HEK293 (cell line): ENCODE data around the gene PLEKHG5.
A peak's percentile ranks its signal among the peaks of the same experiment; 100 is the strongest.

Experiments
- CTCF ChIA-PET: fragments of 350-600 bp; formaldehyde crosslinking; extraction: SDS; loops from one replicate; lab custom pipeline; 2021; ENCODE audit warnings: antibody characterized with exemption; lab: Yijun Ruan, JAX
- POLR2A ChIA-PET: fragments of 300-600 bp; formaldehyde crosslinking; extraction: SDS; loops from one replicate; lab custom pipeline; 2020; ENCODE audit warnings: antibody characterized with exemption, inconsistent platforms; lab: Yijun Ruan, JAX
- H3K27ac ChIP-seq: fragments of 200-500 bp; sonication (Bioruptor generic); 2 replicates; pipeline ENCODE4 v1.5.1; 2014; ENCODE audit warnings: low read depth, low read length, control low read depth, inconsistent platforms; ENCODE audit errors: extremely low read depth
- H3K36me3 ChIP-seq, 2 experiments: fragments of 200-500 bp in 1 of 2; sonication (Bioruptor generic) in 1 of 2; 1 replicate in 1 of 2; 2 replicates in 1 of 2; pipeline ENCODE4 v1.5.1; 2014 to 2017; ENCODE audit warnings: inconsistent platforms in 2 of 2, low read length in 2 of 2; ENCODE audit not compliant: control insufficient read depth in 2 of 2, insufficient read depth in 1 of 2
- H3K4me1 ChIP-seq: fragments of 200-500 bp; sonication (Bioruptor generic); 2 replicates; pipeline ENCODE4 v1.5.1; 2014; ENCODE audit warnings: mild to moderate bottlenecking, low read length, inconsistent platforms; ENCODE audit not compliant: control insufficient read depth, insufficient read depth
- H3K4me3 ChIP-seq: 2 replicates; pipeline ENCODE4 v1.5.1; 2011; ENCODE audit warnings: low read depth, mild to moderate bottlenecking, control low read depth, low read length, moderate library complexity
- H3K9me3 ChIP-seq: fragments of 200-500 bp; sonication (Bioruptor generic); 2 replicates; pipeline ENCODE4 v1.5.1; 2014; ENCODE audit warnings: low read depth, low read length, inconsistent platforms; ENCODE audit not compliant: control insufficient read depth, insufficient read depth
- AEBP2 ChIP-seq: fragments of 450-650 bp; formaldehyde crosslinking; IDR thresholded peaks from 2 replicates; pipeline ENCODE4 v1.5.1; 2016; ENCODE audit warnings: missing biosample characterization, missing genetic modification characterization, borderline replicate concordance
- ATF2 ChIP-seq: fragments of 450-650 bp; formaldehyde crosslinking; IDR thresholded peaks from 2 replicates; pipeline ENCODE4 v1.5.1; 2016; ENCODE audit warnings: missing biosample characterization, missing genetic modification characterization, low read depth
- EGR2 ChIP-seq: fragments of 450-650 bp; formaldehyde crosslinking; IDR thresholded peaks from 2 replicates; pipeline ENCODE4 v1.5.1; 2016; ENCODE audit warnings: low read depth, missing biosample characterization, missing genetic modification characterization
- KLF1 ChIP-seq: fragments of 450-650 bp; formaldehyde crosslinking; IDR thresholded peaks from 2 replicates; pipeline ENCODE4 v1.5.1; 2016; ENCODE audit warnings: missing biosample characterization, missing genetic modification characterization
- KLF8 ChIP-seq: fragments of 450-650 bp; formaldehyde crosslinking; IDR thresholded peaks from 2 replicates; pipeline ENCODE4 v1.5.1; 2016; ENCODE audit warnings: missing biosample characterization, missing genetic modification characterization
- SP2 ChIP-seq: fragments of 450-650 bp; formaldehyde crosslinking; IDR thresholded peaks from 2 replicates; pipeline ENCODE4 v1.5.1; 2016; ENCODE audit warnings: missing biosample characterization, missing genetic modification characterization
- TSHZ1 ChIP-seq: fragments of 450-650 bp; formaldehyde crosslinking; IDR thresholded peaks from 2 replicates; pipeline ENCODE4 v1.5.1; 2016; ENCODE audit warnings: missing biosample characterization, missing genetic modification characterization, borderline replicate concordance
- ZBTB17 ChIP-seq: fragments of 450-650 bp; formaldehyde crosslinking; IDR thresholded peaks from 2 replicates; pipeline ENCODE4 v1.5.1; 2016; ENCODE audit warnings: missing biosample characterization, missing genetic modification characterization
- ZBTB48 ChIP-seq: fragments of 450-650 bp; formaldehyde crosslinking; IDR thresholded peaks from 2 replicates; pipeline ENCODE4 v1.5.1; 2016; ENCODE audit warnings: missing biosample characterization, missing genetic modification characterization
- ZBTB8A ChIP-seq: fragments of 450-650 bp; formaldehyde crosslinking; IDR thresholded peaks from 2 replicates; pipeline ENCODE4 v1.5.1; 2016; ENCODE audit warnings: missing biosample characterization, missing genetic modification characterization
- ZFHX2 ChIP-seq: fragments of 450-650 bp; formaldehyde crosslinking; conservative IDR thresholded peaks from 2 replicates; pipeline ENCODE4 v1.5.1; 2016; ENCODE audit warnings: missing biosample characterization, missing genetic modification characterization
- ZFP69B ChIP-seq: fragments of 450-650 bp; formaldehyde crosslinking; IDR thresholded peaks from 2 replicates; pipeline ENCODE4 v1.5.1; 2016; ENCODE audit warnings: missing biosample characterization, missing genetic modification characterization
- ZIC2 ChIP-seq: fragments of 450-650 bp; formaldehyde crosslinking; IDR thresholded peaks from 2 replicates; pipeline ENCODE4 v1.5.1; 2016; ENCODE audit warnings: missing biosample characterization, missing genetic modification characterization
- ZNF146 ChIP-seq: fragments of 450-650 bp; formaldehyde crosslinking; IDR thresholded peaks from 2 replicates; pipeline ENCODE4 v1.5.1; 2016; ENCODE audit warnings: missing biosample characterization, missing genetic modification characterization
- ZNF19 ChIP-seq: fragments of 450-650 bp; formaldehyde crosslinking; IDR thresholded peaks from 2 replicates; pipeline ENCODE4; 2016; ENCODE audit warnings: missing biosample characterization, missing genetic modification characterization, low read depth
- ZNF24 ChIP-seq: fragments of 450-650 bp; formaldehyde crosslinking; IDR thresholded peaks from 2 replicates; pipeline ENCODE4 v1.5.1; 2016; ENCODE audit warnings: missing biosample characterization, missing genetic modification characterization
- ZNF423 ChIP-seq: fragments of 450-650 bp; formaldehyde crosslinking; IDR thresholded peaks from 2 replicates; pipeline ENCODE4 v1.5.1; 2016; ENCODE audit warnings: missing biosample characterization, missing genetic modification characterization
- ZNF433 ChIP-seq: fragments of 450-650 bp; formaldehyde crosslinking; IDR thresholded peaks from 2 replicates; pipeline ENCODE4 v1.5.1; 2016; ENCODE audit warnings: missing biosample characterization, missing genetic modification characterization, low read depth
- ZNF501 ChIP-seq: fragments of 450-650 bp; formaldehyde crosslinking; IDR thresholded peaks from 2 replicates; pipeline ENCODE4 v1.5.1; 2016; ENCODE audit warnings: missing biosample characterization, missing genetic modification characterization
- ZNF561 ChIP-seq: fragments of 450-650 bp; IDR thresholded peaks from 2 replicates; pipeline ENCODE4 v1.5.1; 2018; ENCODE audit warnings: missing biosample characterization, missing genetic modification characterization, borderline replicate concordance
- ZNF585B ChIP-seq: fragments of 450-650 bp; formaldehyde crosslinking; IDR thresholded peaks from 2 replicates; pipeline ENCODE4 v1.5.1; 2016; ENCODE audit warnings: missing biosample characterization, missing genetic modification characterization
- ZNF658 ChIP-seq: fragments of 450-650 bp; formaldehyde crosslinking; IDR thresholded peaks from 2 replicates; pipeline ENCODE4; 2016; ENCODE audit warnings: missing biosample characterization, missing genetic modification characterization
- ZNF660 ChIP-seq: fragments of 450-650 bp; IDR thresholded peaks from 2 replicates; pipeline ENCODE4 v1.5.1; 2018; ENCODE audit warnings: missing biosample characterization, mild to moderate bottlenecking, missing genetic modification characterization
- ZNF692 ChIP-seq: fragments of 450-650 bp; formaldehyde crosslinking; IDR thresholded peaks from 2 replicates; pipeline ENCODE4 v1.5.1; 2016; ENCODE audit warnings: missing biosample characterization, missing genetic modification characterization
- ZNF792 ChIP-seq: fragments of 450-650 bp; formaldehyde crosslinking; IDR thresholded peaks from 2 replicates; pipeline ENCODE4 v1.5.1; 2016; ENCODE audit warnings: missing biosample characterization, missing genetic modification characterization
- ZNF837 ChIP-seq: fragments of 450-650 bp; formaldehyde crosslinking; IDR thresholded peaks from 2 replicates; pipeline ENCODE4 v1.5.1; 2016; ENCODE audit warnings: missing biosample characterization, missing genetic modification characterization
- ZSCAN16 ChIP-seq: fragments of 450-650 bp; formaldehyde crosslinking; IDR thresholded peaks from 2 replicates; pipeline ENCODE4 v1.5.1; 2016; ENCODE audit warnings: missing biosample characterization, missing genetic modification characterization

PLEKHG5 gene

GRCh38 chr1:6423321-6423999 lies 68.0 kb downstream of the PLEKHG5 start (continued):
- TF ChIP-seq ZNF501 (tag by site-specific recombination) (no peak), ZBTB17 (tag by site-specific recombination) (no peak), ZNF658 (no peak), SP2 (tag by site-specific recombination) (peak; percentile 82), ZFP69B (no peak), ZIC2 (tag by site-specific recombination) (no peak), EGR2 (tag by site-specific recombination) (peak; percentile 91), ZBTB8A (tag by site-specific recombination) (peak; percentile 11; the same call in 1 of the 2 replicates), ZNF692 (tag by site-specific recombination) (no peak), ZNF423 (0 out of 2 replicates have a peak, but pooled peaks have one; percentile 14), ZNF561 (no peak), ZNF146 (tag by site-specific recombination) (no peak), ZNF837 (tag by site-specific recombination) (no peak), ZFHX2 (tag by site-specific recombination) (peak; percentile 88), KLF8 (tag by site-specific recombination) (peak; percentile 20; the same call in 1 of the 2 replicates), ZNF19 (no peak)

GRCh38 chr1:6421266-6421665 lies 70.2 kb downstream of the PLEKHG5 start:
- H3K27ac ChIP-seq, result no peak overlapping the region
- CTCF ChIA-PET, result interaction anchor here (0.7 to 6.5 kb wide), 7 partner anchors 9 to 224 kb away, joined by 3 to 117 read pairs (median 10); no protein-coding TSS in a partner anchor
- H3K9me3 ChIP-seq, result no peaks in the 10 kb centered on the region
- TF ChIP-seq ZNF585B (tag by site-specific recombination) (no peak), ZNF24 (tag by site-specific recombination) (no peak), ZNF433 (tag by site-specific recombination) (no peak), ATF2 (no peak), AEBP2 (tag by site-specific recombination) (no peak), ZNF792 (tag by site-specific recombination) (no peak), KLF1 (tag by site-specific recombination) (no peak), TSHZ1 (tag by site-specific recombination) (no peak), ZSCAN16 (tag by site-specific recombination) (no peak), ZBTB48 (no peak), ZNF660 (no peak)
- H3K4me3 ChIP-seq, result no peak overlapping the region
- H3K36me3 ChIP-seq, result no peaks in the 10 kb centered on the region
- no peaks in the 10 kb centered on the region; the same call in 1 of the 2 replicates for H3K4me1 ChIP-seq
- POLR2A ChIA-PET, result interaction anchor here (1.0 kb wide), 1 partner anchor 29 kb away, joined by 3 read pairs; no protein-coding TSS in a partner anchor
